ENCODE measurements around the gene MOB1B.
A peak's percentile ranks its signal among the peaks of the same experiment; 100 is the strongest.
"Not testable (repeated sequence)": the region's sequence is repeated elsewhere in the genome, so short reads cannot be mapped to it uniquely, and the experiment has no call there.

MOB1B gene

DNA sequence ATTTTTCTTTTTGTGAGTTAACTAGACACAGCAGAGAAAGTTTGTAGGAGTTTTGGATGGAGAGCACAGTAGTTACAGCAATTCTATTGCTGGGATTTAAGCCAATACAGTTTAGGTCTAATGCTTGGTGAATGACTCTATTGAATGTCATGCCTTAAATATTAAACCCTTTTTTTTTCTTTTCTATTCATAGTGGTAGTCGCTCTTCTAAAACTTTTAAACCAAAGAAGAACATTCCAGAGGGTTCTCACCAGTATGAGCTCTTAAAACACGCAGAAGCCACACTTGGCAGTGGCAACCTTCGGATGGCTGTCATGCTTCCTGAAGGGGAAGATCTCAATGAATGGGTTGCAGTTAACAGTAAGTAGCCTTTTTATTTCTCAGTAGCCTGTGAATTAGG is 56.5 kb downstream of the MOB1B start:
- no peak for DNase-seq

DNA sequence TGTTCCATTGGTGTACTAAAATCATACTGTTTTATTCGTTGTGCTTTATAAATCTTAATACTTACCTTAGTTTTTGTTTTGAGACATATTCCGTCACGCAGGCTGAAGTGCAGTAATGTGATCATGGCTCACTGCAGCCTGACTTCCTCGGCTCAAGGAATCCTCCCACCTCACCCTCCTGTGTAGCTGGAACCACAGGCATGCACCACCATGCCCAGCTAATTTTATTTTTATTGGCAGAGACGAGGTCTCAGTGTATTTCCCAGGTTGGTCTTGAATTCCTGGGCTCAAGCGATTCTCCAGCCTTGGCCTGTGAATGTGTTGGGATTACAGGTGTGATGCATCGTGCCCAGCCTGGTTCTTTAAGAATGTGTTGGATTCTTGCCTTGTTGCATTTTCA is 66.9 kb downstream of the MOB1B start:
- DNase-seq = no peak

- no peak for DNase-seq
These were observed 74.1 kb downstream of the MOB1B start for GRCh38 chr4:70976252-70976651.

DNA sequence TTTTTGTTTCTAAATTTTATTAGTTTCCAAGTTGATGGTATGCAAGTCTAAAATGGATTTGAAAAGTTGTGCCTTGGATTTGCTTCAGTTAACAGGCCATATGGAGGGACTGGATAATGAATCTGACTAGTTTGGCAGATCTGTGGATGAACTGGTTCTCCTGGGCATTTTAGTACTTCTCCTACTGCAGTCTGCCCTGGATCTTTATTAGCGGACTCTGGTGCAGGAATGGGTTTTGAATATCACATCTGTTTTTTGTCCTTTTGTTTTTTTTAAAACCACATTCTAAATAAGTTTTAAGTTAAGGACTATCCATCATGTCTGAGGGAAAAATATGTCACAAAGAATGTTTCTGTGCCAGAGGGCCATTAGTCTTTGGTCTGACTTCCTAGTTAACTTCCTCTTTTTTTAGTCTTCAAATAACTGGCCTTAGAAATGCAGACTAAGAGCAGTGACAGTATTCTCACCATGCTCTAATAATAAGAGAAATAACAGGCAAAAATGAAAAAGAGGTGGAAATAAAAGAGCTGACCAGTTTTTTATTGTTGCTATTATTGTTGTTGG is 77.4 kb downstream of the MOB1B start:
- DNase-seq = peak; percentile 47

DNA sequence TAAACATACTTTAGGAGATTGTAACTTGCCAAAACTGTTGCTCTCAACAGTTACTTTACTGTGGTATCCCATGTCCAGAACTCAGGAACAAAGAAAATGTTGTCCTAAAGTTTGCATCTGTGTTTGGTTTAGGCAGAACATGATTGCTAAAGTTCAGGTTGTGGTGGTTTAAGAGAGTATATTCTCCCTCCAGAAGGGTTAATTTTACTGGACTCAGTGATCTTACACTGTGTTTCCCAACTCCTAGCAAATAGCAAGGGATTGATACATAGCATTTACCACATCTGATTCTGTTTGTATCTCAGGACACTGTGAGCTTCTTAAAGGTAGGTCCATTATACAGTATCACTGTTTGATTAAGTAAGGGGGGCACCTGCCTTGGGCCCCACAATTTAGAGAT is 78.0 kb downstream of the MOB1B start:
- no peak for DNase-seq

- DNase-seq = no peak
These were observed 81.9 kb downstream of the MOB1B start for GRCh38 chr4:70984106-70984505.

- DNase-seq = no peak
These were observed 82.4 kb downstream of the MOB1B start for GRCh38 chr4:70984589-70984988.

GRCh38 chr4:70991596-70991995 is 89.4 kb downstream of the MOB1B start:
- no peak for DNase-seq

GRCh38 chr4:70992391-70992881 is 90.3 kb downstream of the MOB1B start:
- no peak for DNase-seq

GRCh38 chr4:70993181-70994068 is 91.3 kb downstream of the MOB1B start, which contains the start of gene DCK:
DCK (plus strand) TSS chr4:70993649; CDS start chr4:70993836, 187 bp downstream.
- DNase-seq = peak; percentile 96

DNA sequence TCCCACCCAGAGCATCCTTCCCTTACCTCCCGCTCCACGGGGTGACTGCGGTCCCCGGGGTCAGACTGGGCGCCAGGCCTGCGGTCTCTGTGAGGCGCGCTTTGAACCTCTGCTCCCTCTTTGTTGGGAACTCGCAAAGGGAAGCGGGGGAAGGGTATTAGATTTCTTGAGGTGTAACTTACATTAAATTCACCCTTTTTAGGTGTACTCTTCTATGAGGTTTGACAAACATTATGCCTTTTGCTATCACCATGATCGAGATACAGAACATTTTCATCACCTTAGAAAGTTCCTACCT is 91.8 kb downstream of the MOB1B start:
- no peak for DNase-seq

- DNase-seq = peak; percentile 22
These were observed 92.4 kb downstream of the MOB1B start for GRCh38 chr4:70994387-70995099.

- DNase-seq = peak; percentile 30
These were observed 93.8 kb downstream of the MOB1B start for GRCh38 chr4:70996018-70996360.

DNA sequence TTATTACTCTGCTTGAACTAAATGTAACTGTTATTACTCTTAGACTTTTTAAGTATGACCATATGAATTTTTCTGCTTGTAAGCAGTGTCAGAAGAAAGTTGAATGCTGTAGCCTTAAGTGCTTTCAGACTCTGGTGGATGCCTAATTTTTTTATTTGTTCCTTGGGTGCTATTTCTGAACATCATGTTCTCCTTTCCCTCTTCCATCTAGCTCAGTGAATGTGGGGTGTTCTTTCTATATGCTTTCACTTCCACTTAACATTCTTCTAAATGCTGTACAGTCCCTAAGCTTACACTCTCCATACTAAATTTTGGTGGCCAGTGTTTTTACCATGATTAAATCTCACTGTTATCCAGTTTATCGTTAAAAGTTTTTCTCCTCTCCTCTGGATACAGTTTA is 94.9 kb downstream of the MOB1B start:
- peak; percentile 47 for DNase-seq

- peak; percentile 20 for DNase-seq
These were observed 95.4 kb downstream of the MOB1B start for GRCh38 chr4:70997546-70997945.

DNA sequence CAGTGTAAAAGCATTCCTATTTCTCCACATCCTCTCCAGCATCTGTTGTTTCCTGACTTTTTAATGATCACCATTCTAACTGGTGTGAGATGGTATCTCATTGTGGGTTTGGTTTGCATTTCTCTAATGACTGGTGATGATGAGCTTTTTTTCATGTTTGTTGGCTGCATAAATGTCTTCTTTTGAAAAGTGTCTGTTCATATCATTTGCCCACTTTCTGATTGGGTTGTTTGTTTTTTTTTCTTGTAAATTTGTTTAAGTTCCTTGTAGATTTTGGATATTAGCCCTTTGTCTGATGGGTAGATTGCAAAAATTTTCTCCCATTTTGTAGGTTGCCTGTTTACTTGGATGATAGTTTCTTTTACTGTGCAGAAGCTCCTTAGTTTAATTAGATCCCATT is 97.5 kb downstream of the MOB1B start:
- not testable (repeated sequence) for DNase-seq

DNA sequence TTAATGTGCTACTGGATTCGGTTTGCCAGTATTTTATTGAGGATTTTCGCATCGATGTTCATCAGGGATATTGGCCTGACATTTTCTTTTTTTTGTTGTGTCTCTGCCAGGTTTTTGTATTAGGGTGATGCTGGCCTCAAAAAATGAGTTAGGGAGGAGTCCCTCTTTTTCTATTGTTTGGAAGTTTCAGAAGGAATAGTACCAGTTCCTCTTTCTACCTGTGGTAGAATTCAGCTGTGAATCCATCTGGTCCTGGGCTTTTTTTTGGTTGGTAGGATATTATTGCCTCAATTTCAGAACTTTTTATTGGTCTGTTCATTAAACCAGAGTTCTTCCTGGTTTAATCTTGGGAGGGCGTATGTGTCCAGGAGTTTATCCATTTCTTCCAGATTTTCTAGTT is 99.2 kb downstream of the MOB1B start:
- DNase-seq = not testable (repeated sequence)

GRCh38 chr4:71004281-71004851 is 102.2 kb downstream of the MOB1B start:
- no peak for DNase-seq

DNA sequence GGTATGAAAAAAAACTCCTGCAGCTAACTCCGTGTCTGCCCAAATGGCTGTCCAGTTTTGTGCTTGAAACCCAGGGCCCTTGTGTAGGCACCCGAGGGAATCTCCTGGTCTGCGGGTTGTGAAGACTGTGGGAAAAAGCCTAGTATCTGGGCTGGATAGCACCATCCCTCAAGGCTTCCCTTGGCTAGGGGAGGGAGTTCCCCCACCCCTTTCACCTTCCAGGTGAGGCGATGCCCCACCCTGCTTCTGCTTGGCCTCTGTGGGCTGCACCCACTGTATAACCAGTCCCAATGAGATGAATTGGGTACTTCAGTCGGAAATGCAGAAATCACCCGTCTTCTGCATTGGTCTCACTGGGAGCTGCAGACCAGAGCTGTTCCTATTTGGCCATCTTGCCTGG is 102.9 kb downstream of the MOB1B start:
- DNase-seq = not testable (repeated sequence)

DNA sequence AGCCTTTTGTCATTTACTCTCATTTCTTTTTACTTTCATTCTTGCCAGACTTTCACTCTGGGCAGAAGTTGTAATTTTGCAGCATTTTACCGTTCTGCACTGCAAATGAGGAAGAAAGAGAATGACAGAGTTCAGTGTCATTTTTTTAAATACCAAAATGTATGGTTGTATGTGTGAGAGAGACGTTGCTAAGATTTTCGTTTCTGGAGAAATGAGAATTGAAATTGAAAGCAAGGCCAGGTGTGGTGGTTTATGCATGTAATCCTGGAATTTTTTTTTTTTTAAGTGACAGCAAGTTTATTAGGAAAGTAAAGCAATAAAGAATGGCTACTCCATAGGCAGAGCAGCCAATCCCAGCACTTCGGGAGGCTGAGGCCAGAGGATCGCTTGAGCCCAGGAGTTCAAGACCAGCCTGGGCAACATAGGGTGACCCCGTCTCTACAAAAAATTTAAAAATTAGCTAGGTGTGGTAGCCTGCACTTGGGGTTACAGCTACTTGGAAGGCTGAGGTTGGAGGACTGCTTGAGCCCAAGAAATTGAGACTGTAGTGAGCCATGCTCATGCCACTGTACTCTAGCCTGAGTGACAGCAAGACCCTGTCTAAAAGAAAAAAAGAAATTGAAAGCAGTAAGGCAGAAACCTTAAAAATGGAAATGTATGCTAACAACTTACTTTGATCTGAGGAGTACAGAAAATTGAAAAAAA is 104.2 kb downstream of the MOB1B start:
- peak; percentile 90 for DNase-seq

GRCh38 chr4:71008196-71008595 is 106.0 kb downstream of the MOB1B start:
- DNase-seq = no peak

DNA sequence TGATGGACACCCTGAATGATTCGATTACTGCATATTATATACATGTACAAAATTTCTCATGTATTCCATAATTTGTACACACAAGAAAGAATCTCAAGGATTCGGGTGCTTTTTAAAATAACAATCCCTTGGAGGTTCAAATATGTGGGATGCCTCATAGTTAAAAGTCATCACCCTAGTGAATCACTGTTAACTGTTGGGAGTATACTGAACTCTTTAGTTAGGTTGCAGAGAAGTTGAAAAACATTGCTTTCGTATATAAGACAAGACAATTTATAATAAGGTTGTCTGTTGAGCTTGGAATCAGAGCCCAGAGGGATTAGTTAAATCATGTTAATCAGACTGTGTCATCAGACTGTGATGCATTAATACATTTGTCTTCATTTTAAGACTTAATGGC is 106.9 kb downstream of the MOB1B start:
- no peak for DNase-seq
